GM19463 (cell line): ENCODE results near the gene GAB2.

Source experiments
- ATAC-seq: cut with Tn5 transposase; IDR thresholded peaks from one replicate; pipeline ENCODE4 v1.9.1; 2021; ENCODE audit warnings: mild to moderate bottlenecking, moderate library complexity; ENCODE audit not compliant: unreplicated experiment

Gene GAB2

GRCh38 chr11:78428773-78429172, 11.2 kb upstream of the GAB2 start:
- ATAC-seq, result no peak

- no peak for ATAC-seq
Measured at GRCh38 chr11:78428266-78428636, 10.6 kb upstream of the GAB2 start.

- peak; percentile 57 for ATAC-seq
Measured at GRCh38 chr11:78427615-78428265, 10.1 kb upstream of the GAB2 start.

DNA sequence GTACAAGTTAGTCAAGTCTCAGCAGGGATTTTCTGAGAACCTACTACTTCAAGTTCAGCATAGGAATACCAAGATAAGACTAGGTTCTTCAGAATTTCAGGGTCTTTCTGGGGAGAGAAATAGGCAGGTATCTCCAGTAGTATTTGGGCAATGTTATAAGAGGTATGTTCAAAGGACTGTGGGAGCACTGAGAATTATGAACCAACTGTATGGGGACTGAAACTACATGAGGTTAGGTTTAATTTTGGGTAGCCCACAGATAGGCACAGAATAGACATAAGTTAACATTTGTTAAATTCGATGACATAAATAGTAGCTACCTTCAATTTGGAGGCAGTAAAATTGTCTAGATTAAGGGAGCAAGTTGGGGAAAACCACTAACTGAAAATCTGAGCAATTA, 9.2 kb upstream of the GAB2 start:
- ATAC-seq, result no peak

DNA sequence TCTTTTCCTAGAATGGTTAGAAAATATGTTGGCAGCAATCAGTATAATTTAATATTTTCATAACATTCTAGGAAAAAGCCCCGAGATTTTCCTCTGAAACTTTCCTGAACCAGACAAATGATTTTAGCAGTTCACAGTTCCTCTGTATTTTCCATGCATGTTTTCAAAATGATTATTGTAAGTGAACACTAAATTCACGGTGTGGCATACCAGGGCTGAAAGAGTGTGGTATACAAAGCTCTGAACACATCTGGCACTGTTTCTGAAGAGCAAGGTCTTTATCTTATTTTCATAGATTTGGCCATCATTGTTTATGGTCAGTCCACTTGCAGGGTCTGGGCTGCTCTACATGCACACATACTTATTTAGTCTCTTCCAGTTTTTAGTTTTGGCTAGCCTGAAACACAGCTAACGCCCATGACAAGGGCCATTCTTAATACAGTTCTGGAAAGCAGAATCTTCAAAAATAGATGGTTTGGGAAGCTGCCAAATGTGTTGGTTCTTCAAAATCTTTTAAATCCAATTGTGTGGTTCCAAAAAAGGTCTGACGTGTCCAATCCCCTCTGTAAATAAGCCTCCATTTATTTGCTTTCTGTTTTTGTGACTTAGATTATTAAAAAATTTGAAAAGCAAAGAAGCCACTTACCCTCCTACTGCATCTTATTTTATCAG, 7.9 kb upstream of the GAB2 start:
- ATAC-seq, result no peak

- ATAC-seq, result no peak
Measured at GRCh38 chr11:78424334-78425270, 7.0 kb upstream of the GAB2 start.

DNA sequence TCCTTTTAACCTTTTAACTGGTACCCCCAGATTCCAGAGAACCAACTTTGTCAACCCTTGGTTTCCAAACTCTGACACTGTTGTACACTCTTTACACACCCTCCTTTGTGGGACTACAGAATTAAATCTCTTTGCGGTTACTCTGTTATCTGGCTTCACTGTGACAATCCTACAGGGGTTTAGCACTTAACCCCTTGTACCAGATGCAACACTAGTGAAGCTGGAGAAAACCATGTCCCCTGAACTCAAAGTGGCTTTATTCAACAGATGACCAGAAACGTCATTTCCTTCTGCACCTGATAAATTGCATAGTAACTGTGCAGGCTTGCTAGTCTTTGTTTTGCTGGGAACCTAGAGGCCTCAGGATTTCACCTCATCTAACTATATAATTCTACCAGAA, 5.6 kb upstream of the GAB2 start:
- ATAC-seq, result no peak

- no peak for ATAC-seq
Measured at GRCh38 chr11:78420796-78421209, 3.2 kb upstream of the GAB2 start.

GRCh38 chr11:78420255-78420764, 2.7 kb upstream of the GAB2 start:
- no peak for ATAC-seq

GRCh38 chr11:78419327-78419726, 1.7 kb upstream of the GAB2 start:
- ATAC-seq, result no peak

- ATAC-seq, result no peak
Measured at GRCh38 chr11:78418584-78419211, 1.1 kb upstream of the GAB2 start.

GRCh38 chr11:78417888-78418583, 416 bp upstream of the GAB2 start:
- ATAC-seq, result peak; percentile 52

- ATAC-seq, result peak; percentile 41
Measured at GRCh38 chr11:78416285-78417174, 1.1 kb downstream of the GAB2 start.

GRCh38 chr11:78415338-78415737, 2.3 kb downstream of the GAB2 start:
- no peak for ATAC-seq

DNA sequence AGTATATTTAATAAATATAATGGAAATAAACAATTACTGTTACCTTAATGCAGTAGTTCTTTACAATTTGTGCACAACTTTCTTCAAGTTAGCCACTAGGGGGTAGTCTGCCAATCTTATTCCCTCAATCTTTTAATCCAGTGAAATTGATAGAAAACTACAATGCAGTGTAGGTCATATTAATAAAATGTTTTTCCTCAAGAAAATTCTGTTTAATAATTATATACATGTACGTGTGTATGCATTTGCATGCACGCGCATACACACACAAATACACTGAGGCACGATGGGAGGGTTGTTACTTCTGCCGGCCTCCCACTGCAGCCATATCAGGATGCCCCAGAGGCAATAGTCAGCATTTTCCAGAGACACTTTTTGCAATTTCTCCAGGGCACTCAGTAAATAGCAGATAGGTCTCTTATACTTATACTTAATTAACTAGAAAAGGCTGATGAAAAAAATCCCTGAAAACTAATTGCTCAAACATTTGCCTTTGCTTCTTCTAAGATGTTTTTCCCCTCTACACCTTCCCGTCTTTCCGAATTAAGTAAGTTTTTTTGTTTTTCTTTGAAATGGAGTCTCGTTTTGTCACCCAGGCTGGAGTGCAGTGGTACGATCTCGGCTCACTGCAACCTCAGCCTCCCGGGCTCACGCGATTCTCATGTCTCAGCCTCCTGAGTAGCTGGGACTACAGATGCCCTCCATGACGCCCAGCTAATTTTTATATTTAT, 3.1 kb downstream of the GAB2 start:
- no peak for ATAC-seq

GRCh38 chr11:78408619-78409018, 9.0 kb downstream of the GAB2 start:
- no peak for ATAC-seq

GRCh38 chr11:78406568-78407196, 10.9 kb downstream of the GAB2 start:
- ATAC-seq, result no peak

GRCh38 chr11:78405805-78406204, 11.8 kb downstream of the GAB2 start:
- ATAC-seq, result no peak
